CD4-positive, alpha-beta T cell treated with Interleukin-4 for 1 hour (primary cell): Measurements from ENCODE around the gene NUP210.
A peak's percentile ranks its signal among the peaks of the same experiment; 100 is the strongest.

Source experiments
- DNase-seq, 2 donors: peaks; one replicate each; pipeline ENCODE4 v3.0.0-alpha.2; 2020 to 2022

NUP210 gene

DNA sequence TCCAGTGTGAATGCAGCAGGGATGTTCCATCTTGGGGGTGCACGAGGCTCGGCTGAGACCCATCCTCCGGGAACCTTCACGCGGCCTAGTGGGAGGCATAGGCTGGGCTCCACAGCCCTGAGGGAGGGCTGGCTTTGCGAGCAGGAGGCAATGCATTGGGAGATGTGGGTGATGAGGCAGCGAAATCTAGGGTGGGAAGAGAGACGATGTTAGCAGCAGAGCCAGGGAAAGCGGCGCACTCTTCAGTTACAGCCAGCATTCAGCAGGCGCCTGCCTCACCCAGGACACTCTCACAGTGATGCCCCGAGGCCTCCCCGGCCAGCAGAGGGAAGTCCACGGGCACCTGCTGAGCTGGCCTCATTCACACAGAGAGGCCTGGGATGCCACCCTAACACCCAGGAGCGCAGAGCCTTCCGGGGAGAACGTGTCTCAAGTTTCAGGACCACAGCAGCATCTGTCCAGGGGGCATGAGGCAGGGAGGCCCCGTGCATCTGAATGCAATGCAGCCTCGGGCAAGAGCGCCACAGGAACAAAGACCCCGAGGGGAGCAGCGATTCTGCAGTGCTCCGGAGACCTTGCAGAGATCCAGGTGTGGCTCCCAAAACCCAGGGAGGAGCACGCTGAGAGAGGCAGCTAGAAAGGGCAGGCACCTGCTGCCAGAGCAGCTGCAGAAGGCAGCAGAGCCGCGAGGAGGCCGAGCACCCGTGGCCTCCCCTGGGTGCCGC lies 102.4 kb downstream of the NUP210 start:
- DNase-seq, result no peak

DNA sequence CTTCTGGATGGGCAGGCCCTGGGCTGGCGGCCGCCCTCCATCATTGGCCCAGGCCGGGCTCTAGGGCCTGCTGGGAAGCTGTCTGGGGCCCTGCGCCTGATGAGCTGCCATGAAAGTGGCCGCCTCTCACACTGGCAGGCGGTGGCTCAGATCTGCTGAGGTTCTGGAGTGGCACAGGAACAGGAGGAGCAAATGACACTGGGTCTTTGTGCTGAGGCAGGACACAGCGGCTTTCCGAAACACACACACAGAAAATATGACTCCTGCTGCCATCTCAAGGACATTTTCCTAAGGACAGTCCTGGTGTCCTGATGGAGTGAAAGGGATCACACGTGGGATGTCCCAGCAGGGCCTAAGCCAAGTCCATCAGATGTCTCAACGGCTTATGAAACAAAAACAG lies 103.5 kb downstream of the NUP210 start:
- DNase-seq, result no peak

GRCh38 chr3:13314877-13315276 lies 105.2 kb downstream of the NUP210 start:
- no peak for DNase-seq

DNA sequence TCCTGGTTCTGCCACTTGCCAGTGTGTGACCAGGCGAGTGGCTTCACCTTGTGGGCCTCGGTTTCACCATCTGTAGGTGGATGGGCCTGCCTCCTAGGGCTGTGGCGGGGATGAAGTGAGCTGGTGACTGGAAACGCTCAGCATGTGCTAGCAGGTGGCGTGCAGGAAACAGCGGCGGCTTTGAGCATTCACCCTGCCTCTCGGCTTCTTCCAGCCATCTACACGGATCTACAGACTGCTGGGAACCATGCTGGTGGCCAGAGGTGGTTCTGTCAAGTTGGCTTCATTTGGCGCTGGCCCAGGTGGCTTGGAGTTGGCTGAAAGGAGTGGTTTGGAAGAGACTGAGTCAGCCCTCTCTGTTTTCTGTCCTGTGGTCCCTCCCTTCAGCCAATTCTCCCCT lies 106.3 kb downstream of the NUP210 start:
- DNase-seq, result no peak

- no peak for DNase-seq
Observed at GRCh38 chr3:13309004-13309403, 111.1 kb downstream of the NUP210 start.

DNA sequence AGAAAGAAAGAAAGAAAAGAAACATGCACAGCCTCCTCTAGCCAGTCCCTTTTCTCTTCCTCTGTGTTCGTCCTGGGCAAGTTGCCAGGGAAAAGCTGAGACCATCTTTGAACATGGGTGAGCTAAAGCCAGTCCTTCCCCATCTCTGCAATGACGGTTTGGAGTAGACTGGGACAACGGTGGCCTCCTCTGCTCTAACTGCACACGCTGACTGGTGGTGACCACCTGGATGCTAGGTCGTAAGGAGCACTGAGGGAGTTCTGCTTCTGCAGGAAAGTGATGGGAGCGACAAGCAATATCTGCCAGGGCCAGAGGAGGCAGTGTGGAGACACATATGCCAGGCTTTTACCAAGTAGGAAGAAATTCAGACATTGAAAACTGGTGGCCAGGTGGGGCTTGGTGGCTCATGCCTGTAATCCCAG lies 111.7 kb downstream of the NUP210 start:
- peak in 1 of 2 donors; percentile 19 for DNase-seq

DNA sequence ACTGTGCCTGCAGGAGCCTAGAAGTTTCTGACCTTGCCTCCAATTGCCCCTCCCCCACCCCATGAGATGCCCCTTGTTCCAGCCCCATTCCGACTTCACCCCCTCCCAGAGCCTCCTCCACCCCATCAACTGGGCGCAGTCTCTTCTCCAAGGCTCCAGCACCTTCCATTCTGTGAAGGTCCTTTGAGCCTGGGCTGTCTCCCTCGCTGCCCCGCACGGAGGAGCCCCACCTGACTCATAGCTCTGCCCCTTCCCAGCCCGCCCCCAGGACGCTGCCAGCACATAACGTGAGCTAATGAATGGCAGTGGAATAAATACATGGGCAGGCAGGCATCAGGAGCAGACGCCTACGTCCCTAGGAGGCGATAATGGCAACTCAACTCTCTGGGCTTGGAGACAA lies 113.1 kb downstream of the NUP210 start:
- no peak for DNase-seq

DNA sequence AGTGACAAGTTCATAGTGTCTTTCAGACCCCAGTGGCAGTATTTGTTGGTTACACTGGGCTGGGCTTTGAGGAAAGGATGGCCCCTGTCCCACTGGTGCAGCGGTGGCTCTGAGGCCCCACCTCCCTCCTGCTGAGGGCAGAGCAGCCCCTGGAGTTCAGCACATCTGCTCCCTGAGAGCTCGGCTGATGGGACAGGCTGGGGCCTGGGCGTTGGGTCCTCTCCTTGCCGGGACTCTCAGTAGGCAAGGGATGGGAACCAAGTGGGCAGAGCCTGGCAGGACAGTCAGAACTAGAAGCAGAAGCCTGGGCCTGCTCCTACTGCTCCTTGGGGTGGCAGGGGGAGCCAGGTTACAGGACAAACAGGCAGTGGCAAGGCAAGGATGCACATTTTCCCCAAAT lies 114.5 kb downstream of the NUP210 start:
- no peak for DNase-seq

GRCh38 chr3:13303410-13303809 lies 116.7 kb downstream of the NUP210 start:
- no peak for DNase-seq

DNA sequence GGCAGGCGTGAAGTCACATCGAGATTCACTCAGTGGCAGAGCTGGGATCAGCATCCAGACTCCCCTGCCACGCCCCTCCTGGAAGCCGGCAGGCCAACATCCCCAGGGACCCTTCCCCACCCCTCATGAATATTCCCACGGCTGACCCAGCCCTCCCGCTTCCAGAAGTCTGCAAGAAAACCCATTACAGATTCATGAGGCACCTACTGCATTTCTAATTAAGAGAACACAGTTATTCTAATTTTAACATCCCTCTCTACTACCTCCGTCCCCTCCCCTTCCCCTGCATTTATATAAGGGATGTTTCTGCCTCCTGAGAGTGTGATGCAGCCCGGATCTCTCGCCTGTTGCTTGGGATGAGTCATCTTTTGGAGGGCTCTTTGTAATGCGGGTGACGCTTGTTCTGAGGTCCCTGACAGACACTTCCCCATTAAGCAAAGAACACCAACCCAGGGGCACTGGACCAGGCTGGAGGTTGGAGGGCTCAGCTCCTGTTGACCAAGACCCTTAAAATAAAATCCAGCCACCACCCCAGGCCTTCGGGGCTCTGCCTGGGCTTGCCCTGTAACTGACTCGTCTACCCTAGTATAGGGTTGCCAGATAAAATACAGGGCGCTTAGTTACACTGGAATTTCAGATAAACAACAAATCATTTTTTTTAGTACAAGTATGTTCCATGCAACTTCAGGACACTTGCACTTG lies 118.7 kb downstream of the NUP210 start:
- DNase-seq, result peak in 1 of 2 donors; percentile 45

DNA sequence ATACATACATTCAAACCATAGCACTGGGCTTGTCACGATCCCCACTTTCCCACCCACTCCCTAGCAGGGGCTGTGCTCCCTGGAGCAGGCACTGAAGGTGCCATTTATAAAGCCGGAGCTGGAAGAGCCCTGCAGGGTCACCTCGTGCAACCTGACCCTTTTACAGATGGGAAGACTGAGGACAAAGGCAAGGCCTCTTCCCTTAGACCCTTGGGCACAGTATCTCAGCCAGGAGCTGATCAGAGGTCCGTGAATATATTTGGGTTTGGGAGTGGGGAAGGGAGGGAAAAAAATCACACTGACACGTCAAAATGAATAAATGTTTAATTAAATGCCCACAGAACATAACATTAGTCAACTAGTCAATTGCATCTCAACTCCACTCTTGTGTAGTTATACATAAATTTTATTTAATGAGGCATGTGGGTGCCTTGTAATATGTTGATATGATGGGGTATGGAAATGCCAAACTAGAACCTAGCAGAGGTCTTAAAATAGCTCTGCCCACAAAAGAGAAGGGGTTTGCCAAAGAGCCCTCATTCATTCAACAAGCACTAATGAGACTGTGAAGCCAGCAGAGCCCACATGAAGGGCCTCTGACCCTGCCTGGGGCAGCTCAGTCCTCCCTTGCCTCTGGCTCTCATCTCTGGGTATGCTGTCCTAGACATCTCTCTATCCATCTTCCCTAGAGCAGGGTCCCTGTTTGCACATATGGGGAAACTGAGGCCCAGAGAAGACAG lies 119.4 kb downstream of the NUP210 start:
- DNase-seq, result no peak

DNA sequence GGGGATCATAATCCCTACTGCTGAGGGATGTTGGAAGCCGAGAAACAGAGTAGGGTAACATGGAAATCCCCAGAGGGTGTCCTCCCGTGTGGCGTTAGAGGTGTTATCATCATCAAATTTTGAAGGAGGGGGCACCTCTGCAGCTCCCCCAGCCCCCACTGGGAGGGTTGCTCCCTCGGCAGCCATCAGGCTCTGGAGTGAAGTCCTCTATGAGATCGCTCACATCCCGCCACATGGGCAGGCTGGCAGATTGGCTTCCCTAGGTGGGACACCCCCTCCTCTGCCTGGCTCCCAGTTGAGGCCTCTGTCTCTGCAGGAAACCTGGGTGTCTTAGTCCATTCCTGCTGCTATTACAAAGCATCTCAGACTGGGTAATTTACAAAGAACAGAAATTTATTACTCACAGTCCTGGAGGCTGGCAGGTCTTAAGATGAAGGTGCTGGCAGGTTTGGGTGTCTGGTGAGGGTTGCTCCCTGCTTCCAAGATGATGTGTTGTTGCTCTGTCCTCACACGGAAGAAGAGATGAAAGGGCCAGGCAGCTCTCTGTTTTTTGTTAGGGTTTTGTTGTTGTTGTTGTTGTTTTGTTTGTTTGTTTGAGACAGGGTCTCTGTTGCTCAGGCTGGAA lies 120.5 kb downstream of the NUP210 start:
- DNase-seq, result no peak

DNA sequence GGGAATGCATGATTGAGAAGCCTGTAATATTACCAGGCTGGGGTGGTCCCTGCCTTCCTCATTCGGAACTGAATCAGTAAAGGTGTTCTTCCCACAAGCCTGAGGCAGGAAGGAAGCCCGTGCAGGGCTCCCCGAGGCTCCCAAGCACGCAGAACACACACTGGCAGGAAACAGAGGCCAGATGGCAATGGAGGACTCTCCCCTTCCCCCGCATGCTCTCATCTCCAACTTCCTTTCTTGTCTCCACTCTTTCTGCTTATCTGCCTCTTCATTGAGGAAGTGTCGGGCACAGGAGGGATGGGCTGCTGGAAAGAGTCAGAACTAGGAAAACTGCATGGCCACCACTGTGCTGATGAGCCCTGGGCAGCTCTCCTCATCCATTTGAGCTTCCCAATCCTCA lies 123.5 kb downstream of the NUP210 start:
- no peak for DNase-seq

GRCh38 chr3:13294442-13295351 lies 125.4 kb downstream of the NUP210 start:
- no peak for DNase-seq

GRCh38 chr3:13292375-13292774 lies 127.7 kb downstream of the NUP210 start:
- DNase-seq, result no peak

DNA sequence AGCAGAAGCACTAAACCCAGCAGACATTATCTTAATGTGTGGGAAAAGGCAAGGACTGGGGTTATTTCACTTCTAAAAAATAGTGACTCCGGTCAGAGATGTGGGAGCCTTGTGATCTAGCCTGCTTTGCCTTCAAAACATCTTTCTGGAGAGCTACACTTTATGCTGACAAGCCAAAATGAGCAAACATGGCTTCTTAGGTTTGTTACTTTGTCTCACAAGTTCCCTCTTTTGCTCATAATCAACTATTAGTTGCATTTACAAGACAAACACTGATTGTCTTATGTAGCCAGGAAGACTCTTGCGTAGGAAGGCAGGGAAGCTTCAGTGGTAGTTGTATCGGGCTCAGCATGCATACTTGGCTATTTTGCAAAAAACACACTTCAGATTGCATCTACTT lies 129.2 kb downstream of the NUP210 start:
- DNase-seq, result no peak

DNA sequence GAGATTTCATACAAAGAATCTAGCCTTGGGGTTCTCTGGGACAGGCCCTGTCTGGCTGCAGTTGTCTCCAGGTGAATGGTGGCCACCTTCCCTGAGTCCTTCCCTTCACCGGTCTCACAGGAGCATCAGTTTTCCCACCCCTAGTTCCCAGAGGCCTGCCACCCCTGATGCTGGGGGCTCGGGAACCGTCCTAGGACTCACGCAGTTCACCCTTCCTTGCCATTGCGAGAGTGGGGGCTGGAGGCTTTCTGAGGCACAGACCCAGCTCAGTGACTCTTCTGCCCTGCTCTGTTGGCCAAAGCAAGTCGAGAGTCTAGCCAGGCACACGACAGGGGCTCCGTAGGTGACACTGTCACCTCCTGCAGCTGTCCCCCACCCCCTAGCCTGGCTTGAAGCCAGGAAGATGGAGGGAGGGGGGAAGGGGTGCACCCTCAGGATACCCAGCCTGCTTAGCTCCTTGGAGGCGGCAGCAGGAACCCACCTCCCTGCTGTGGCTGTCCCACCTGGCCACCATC lies 130.3 kb downstream of the NUP210 start:
- DNase-seq, result no peak

DNA sequence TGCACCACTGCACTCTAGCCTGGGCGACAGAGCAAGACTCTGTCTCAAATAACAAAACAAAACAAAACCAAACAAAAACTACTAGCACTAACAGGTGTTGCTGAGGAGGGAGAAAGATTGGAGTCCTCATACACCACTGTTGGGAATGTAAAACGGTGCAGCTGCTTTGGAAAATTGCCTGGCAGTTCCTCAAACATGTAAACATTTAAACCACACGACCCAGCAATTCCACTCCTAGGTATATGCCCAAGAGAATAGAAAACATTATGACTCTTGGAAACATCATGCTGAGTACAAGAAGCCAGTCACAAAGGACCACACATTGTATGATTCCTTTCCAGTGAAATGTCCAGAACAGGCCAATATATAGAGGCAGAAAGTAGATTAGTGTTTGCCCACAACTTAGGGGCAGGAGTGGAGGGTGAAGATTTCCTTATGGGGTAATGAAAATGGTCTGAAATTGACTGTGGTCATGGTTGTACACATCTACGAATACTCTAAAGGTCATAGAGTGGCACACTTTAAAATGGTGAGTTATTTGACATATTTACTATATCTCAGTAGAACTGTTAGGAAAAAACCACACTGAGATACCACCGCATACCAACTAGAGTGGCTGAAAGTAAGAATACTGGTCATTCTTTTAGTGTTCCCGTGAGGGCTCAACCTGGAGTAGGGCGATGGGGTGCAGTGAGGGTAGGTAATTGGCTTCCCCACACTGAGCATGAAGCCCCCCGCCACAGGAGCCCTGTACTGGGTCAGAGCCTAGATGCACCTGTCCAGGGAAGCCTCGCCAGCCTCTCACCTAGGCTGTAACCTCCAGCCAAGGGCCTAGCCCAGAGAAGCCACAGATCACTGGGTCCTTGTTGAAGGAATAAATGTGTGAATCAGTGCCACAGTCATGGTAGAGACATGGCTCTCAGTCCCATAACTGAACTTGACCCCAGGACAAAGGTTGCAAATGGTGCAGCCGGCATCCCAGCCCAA lies 131.1 kb downstream of the NUP210 start:
- no peak for DNase-seq

GRCh38 chr3:13287833-13288232 lies 132.3 kb downstream of the NUP210 start:
- no peak for DNase-seq

DNA sequence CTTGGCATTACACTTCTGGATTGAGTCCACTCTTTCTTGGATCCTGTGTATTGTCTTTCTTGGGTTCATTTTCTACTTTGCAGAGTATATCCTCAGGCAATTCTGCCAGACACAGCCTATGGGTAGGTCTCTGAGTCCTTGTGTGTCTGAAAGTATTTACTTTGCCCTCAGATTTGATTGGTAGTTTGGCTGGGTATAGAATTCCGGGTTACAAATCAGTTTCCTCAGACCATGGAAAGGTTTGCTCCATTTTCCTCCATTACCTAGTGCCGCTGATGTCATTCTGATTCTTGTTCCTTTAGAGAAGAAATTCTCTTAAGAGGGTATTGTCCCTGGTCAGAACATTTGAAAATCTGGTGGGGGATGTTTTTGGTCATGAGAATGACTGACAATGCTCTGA lies 133.2 kb downstream of the NUP210 start:
- DNase-seq, result no peak
